HCEC 1CT (cell line): ENCODE data around the gene RB1.

ENCODE experiments used
- DNase-seq: peaks from one replicate; pipeline ENCODE4 v3.0.0-alpha.2; 2017

Gene RB1

GRCh38 chr13:48475230-48475629, 171.7 kb downstream of the RB1 start:
- DNase-seq: no peak

GRCh38 chr13:48476215-48476614, 172.7 kb downstream of the RB1 start:
- DNase-seq: no peak

- DNase-seq: no peak
Observed at GRCh38 chr13:48476686-48477085, 173.1 kb downstream of the RB1 start.

GRCh38 chr13:48477191-48477855, 173.8 kb downstream of the RB1 start:
- no peak for DNase-seq

- peak; percentile 20 for DNase-seq
Observed at GRCh38 chr13:48478391-48478790, 174.8 kb downstream of the RB1 start.

- DNase-seq: no peak
Observed at GRCh38 chr13:48483575-48483974, 180.0 kb downstream of the RB1 start.

- no peak for DNase-seq
Observed at GRCh38 chr13:48485432-48485831, 181.9 kb downstream of the RB1 start.

GRCh38 chr13:48486362-48486761, 182.8 kb downstream of the RB1 start:
- DNase-seq: no peak

- DNase-seq: no peak
Observed at GRCh38 chr13:48486836-48487235, 183.3 kb downstream of the RB1 start.

- no peak for DNase-seq
Observed at GRCh38 chr13:48487968-48488367, 184.4 kb downstream of the RB1 start.

GRCh38 chr13:48488995-48489394, 185.4 kb downstream of the RB1 start:
- DNase-seq: no peak

- no peak for DNase-seq
Observed at GRCh38 chr13:48489666-48490065, 186.1 kb downstream of the RB1 start.

- DNase-seq: no peak
Observed at GRCh38 chr13:48490241-48490640, 186.7 kb downstream of the RB1 start.

- DNase-seq: no peak
Observed at GRCh38 chr13:48491423-48492095, 188.0 kb downstream of the RB1 start.

- DNase-seq: no peak
Observed at GRCh38 chr13:48492096-48492440, 188.5 kb downstream of the RB1 start.

- peak; percentile 56 for DNase-seq
Observed at GRCh38 chr13:48492470-48493065, 189.0 kb downstream of the RB1 start.

GRCh38 chr13:48493066-48493765, 189.7 kb downstream of the RB1 start:
- no peak for DNase-seq

GRCh38 chr13:48493851-48494250, 190.3 kb downstream of the RB1 start:
- DNase-seq: no peak

- no peak for DNase-seq
Observed at GRCh38 chr13:48494874-48495273, 191.3 kb downstream of the RB1 start.

GRCh38 chr13:48496271-48497161, 193.0 kb downstream of the RB1 start:
- no peak for DNase-seq

GRCh38 chr13:48497669-48498068, 194.1 kb downstream of the RB1 start:
- no peak for DNase-seq

GRCh38 chr13:48500652-48501197, 197.2 kb downstream of the RB1 start:
- DNase-seq: peak; percentile 89
